ENCODE data around the gene GINS3.

Gene GINS3

GRCh38 chr16:58385218-58385773 lies 7.0 kb upstream of the GINS3 start:
- ChIA-PET CTCF (interaction anchor here (0.6 to 1.1 kb wide), 3 partner anchors 14 to 291 kb away, joined by 3 to 4 read pairs (median 3); no protein-coding TSS in a partner anchor), POLR2A (no interaction called here)
- peaks cover 8% of the 10 kb centered on the region; the same call in 1 of the 2 replicates for H3K4me1 ChIP-seq (ENCODE audit: control insufficient read depth, insufficient read depth, low read length)
- H3K27ac ChIP-seq (ENCODE audit: extremely low read depth, low read depth, low read length), result no peak overlapping the region
- no peaks in the 10 kb centered on the region for H3K9me3 ChIP-seq (ENCODE audit: control insufficient read depth, insufficient read depth, low read depth, low read length)
- TF ChIP-seq, protein P1, sequence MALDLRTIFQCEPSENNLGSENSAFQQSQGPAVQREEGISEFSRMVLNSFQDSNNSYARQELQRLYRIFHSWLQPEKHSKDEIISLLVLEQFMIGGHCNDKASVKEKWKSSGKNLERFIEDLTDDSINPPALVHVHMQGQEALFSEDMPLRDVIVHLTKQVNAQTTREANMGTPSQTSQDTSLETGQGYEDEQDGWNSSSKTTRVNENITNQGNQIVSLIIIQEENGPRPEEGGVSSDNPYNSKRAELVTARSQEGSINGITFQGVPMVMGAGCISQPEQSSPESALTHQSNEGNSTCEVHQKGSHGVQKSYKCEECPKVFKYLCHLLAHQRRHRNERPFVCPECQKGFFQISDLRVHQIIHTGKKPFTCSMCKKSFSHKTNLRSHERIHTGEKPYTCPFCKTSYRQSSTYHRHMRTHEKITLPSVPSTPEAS (tag by site-specific recombination; IDR thresholded peaks at IDR 0.05), result peak; percentile 45; the same call in 1 of the 2 replicates
- TF ChIP-seq, protein P2, sequence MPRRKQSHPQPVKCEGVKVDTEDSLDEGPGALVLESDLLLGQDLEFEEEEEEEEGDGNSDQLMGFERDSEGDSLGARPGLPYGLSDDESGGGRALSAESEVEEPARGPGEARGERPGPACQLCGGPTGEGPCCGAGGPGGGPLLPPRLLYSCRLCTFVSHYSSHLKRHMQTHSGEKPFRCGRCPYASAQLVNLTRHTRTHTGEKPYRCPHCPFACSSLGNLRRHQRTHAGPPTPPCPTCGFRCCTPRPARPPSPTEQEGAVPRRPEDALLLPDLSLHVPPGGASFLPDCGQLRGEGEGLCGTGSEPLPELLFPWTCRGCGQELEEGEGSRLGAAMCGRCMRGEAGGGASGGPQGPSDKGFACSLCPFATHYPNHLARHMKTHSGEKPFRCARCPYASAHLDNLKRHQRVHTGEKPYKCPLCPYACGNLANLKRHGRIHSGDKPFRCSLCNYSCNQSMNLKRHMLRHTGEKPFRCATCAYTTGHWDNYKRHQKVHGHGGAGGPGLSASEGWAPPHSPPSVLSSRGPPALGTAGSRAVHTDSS (tag by site-specific recombination; IDR thresholded peaks at IDR 0.05), result no peak
- TF ChIP-seq ZNF274 (IDR thresholded peaks at IDR 0.05; ENCODE audit: low read length) (no peak), ZNF274 (tag by site-specific recombination; IDR thresholded peaks at IDR 0.05; ENCODE audit: borderline replicate concordance) (no peak)
- no peak overlapping the region for H3K4me3 ChIP-seq (ENCODE audit: low read depth, low read length)
- no peaks in the 10 kb centered on the region for H3K36me3 ChIP-seq (ENCODE audit: control insufficient read depth in 2 of 2, insufficient read depth in 1 of 2, low read length in 2 of 2)

- Histone ChIP-seq H3K4me1 (ENCODE audit: control insufficient read depth, insufficient read depth, low read length) (peaks cover 8% of the 10 kb centered on the region; the same call in 1 of the 2 replicates), H3K27ac (ENCODE audit: extremely low read depth, low read depth, low read length) (no peak overlapping the region), H3K4me3 (ENCODE audit: low read depth, low read length) (no peak overlapping the region), H3K36me3 (ENCODE audit: control insufficient read depth in 2 of 2, insufficient read depth in 1 of 2, low read length in 2 of 2) (peaks cover 3% of the 10 kb centered on the region in 2 experiments; a peak in 2 of 3 replicates), H3K9me3 (ENCODE audit: control insufficient read depth, insufficient read depth, low read depth, low read length) (no peaks in the 10 kb centered on the region)
- ChIA-PET CTCF (interaction anchor here (0.7 to 1.4 kb wide), 5 partner anchors 23 to 103 kb away, joined by 3 to 4 read pairs (median 3); no protein-coding TSS in a partner anchor), POLR2A (no interaction called here)
- no peak for TF ChIP-seq KLF7 (tag by site-specific recombination; IDR thresholded peaks at IDR 0.05; ENCODE audit: borderline replicate concordance)
- TF ChIP-seq ZXDB (tag by site-specific recombination; IDR thresholded peaks at IDR 0.05), result no peak
- TF ChIP-seq ZNF350 (tag by site-specific recombination; IDR thresholded peaks at IDR 0.05), result peak; percentile 51; the same call in 1 of the 2 replicates
- 0 out of 2 replicates have a peak, but pooled peaks have one; percentile 36 for TF ChIP-seq KLF10 (tag by site-specific recombination; IDR thresholded peaks at IDR 0.05)
- no peak for TF ChIP-seq ZFP3 (tag by site-specific recombination; IDR thresholded peaks at IDR 0.05; ENCODE audit: low read depth)
- no peak for TF ChIP-seq ZNF548 (tag by site-specific recombination; IDR thresholded peaks at IDR 0.05)
- no peak for TF ChIP-seq ZNF18 (tag by site-specific recombination; IDR thresholded peaks at IDR 0.05)
- TF ChIP-seq, protein P3, sequence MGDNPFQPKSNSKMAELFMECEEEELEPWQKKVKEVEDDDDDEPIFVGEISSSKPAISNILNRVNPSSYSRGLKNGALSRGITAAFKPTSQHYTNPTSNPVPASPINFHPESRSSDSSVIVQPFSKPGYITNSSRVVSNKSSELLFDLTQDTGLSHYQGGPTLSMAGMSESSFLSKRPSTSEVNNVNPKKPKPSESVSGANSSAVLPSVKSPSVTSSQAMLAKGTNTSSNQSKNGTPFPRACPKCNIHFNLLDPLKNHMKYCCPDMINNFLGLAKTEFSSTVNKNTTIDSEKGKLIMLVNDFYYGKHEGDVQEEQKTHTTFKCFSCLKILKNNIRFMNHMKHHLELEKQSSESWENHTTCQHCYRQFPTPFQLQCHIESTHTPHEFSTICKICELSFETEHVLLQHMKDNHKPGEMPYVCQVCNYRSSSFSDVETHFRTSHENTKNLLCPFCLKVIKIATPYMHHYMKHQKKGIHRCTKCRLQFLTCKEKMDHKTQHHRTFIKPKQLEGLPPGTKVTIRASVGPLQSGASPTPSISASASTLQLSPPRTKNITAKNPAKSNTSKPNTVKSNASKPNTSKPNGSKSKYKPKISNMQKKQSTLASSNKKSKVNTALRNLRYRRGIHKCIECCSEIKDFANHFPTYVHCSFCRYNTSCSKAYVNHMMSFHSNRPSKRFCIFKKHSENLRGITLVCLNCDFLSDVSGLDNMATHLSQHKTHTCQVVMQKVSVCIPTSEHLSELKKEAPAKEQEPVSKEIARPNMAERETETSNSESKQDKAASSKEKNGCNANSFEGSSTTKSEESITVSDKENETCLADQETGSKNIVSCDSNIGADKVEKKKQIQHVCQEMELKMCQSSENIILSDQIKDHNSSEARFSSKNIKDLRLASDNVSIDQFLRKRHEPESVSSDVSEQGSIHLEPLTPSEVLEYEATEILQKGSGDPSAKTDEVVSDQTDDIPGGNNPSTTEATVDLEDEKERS (tag by site-specific recombination; IDR thresholded peaks at IDR 0.05), result no peak
- no peak for TF ChIP-seq ZNF155 (tag by site-specific recombination; IDR thresholded peaks at IDR 0.05)
- TF ChIP-seq ZBTB20 (tag by site-specific recombination; IDR thresholded peaks at IDR 0.05), result peak; percentile 35; the same call in 1 of the 2 replicates
- TF ChIP-seq PRDM2 (tag by site-specific recombination; IDR thresholded peaks at IDR 0.05; ENCODE audit: borderline replicate concordance), result no peak
- no peak for TF ChIP-seq HIC1 (tag by site-specific recombination; IDR thresholded peaks at IDR 0.05)
Observed at GRCh38 chr16:58389724-58390123, 2.5 kb upstream of the GINS3 start.

Measured in HEK293 (cell line).